H7 (cell line): Measurements from ENCODE around the gene TBXAS1. TPM values are rescaled to one million over a fixed set of nuclear protein-coding genes. Genes with fewer than 3 reads are reported as not detected.

ENCODE experiments used
- DNase-seq: peaks from one replicate; pipeline ENCODE4 v3.0.0; 2012
- H3K27me3 ChIP-seq: 2 replicates; pipeline ENCODE4 v1.6.0; 2011; ENCODE audit warnings: mild to moderate bottlenecking, low read length; ENCODE audit not compliant: control insufficient read depth, insufficient read depth
- H3K36me3 ChIP-seq: replicated peaks from 2 replicates; pipeline ENCODE4 v1.5.1; 2011; ENCODE audit warnings: low read length; ENCODE audit not compliant: control insufficient read depth, insufficient read depth
- H3K4me3 ChIP-seq: 2 replicates; pipeline ENCODE4 v1.5.1; 2011; ENCODE audit warnings: low read depth, mild to moderate bottlenecking, control low read depth, low read length, moderate library complexity; ENCODE audit not compliant: insufficient read depth
- total RNA-seq: library from RNA; depleted of rRNA; stranded (reverse); fragments of >200 nt; shearing (Covaris generic); gene quantifications from 2 replicates; pipeline ENCODE4 v1.2.3, GENCODE V29; 2014; rRNA removed

The TBXAS1 gene
- total RNA-seq, 1 experiment from 2014 or later = 0.76 TPM

DNA sequence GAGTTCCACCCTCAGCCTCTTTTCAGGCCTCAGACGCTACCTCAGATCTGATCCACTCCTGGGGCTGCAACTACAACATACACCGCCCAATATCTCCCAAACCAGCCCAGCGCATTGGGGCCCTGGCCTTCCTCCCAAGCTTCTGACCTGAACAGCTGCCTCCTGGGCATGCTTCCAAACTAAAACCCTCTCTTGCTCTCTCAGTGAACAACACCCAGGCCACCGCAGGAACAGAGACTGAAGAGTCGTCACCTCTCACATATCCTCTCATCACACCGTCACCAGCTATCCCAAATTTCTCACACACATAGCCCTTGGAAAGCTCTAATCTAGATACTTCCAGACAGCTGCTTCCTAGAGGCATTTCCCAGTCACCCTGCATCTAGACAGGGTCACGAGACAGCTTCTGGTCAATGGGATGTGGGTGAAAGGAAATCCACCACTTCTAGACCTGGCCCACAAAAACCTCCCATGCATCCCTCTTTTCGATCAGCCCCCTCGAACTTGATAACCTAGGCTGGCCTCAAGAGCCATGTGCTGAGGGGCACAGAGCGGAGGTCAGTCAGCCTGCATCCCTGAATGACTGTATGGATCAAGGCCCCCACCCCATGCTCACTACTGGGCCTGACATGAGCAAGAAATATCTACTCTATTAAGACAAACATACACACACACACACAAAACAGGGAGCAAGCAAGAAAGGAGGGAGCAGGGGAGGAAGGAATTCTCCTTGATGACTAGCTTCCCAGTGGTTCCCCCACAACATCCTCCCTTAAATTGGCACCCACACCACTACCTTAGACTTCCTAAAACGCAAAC, 231.9 kb downstream of the TBXAS1 start:
- Histone ChIP-seq H3K4me3 (no peak overlapping the region), H3K27me3 (peaks cover 26% of the 10 kb centered on the region), H3K36me3 (no peaks in the 10 kb centered on the region)
- DNase-seq = no peak

DNA sequence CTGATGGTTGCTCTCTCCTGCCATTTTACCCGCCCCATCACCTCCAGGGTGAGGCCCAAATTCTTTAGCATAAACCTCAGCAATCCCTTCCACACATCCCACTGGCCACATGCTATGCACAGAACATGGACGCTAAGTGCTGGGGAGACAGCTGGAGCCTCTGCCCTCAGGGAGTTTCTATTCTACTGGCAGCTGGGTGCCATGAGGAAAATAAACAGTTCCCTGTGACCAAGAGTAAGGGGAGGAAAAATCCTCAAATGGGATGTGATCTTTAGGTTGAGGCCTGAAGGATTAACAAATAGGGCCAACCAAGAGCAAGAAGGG, 232.5 kb downstream of the TBXAS1 start:
- Histone ChIP-seq H3K36me3 (no peaks in the 10 kb centered on the region), H3K4me3 (no peak overlapping the region), H3K27me3 (peaks cover 26% of the 10 kb centered on the region)
- DNase-seq = no peak

DNA sequence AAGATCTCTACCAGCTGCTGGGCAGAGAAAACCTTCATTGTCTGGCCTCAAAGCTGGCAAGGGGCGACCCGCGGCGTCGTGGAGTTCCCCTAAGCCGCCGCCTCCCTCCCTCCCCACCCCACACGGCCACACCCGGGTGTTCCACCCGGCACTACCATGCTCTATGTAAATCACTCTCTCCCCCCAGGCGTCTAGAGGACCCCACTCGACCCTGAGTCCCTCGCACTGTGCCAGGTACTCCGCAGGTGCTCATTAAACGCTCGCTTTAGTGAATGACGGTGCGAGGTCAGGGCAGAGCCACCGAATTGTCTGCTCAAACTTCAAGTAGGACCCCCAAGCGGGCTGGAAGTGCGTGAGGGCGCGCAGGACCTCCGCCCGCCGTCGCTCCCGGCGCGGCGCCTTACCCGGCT, 233.1 kb downstream of the TBXAS1 start:
- H3K4me3 ChIP-seq = peak overlapping the region; percentile 55
- no peaks in the 10 kb centered on the region for H3K36me3 ChIP-seq
- peaks cover 26% of the 10 kb centered on the region for H3K27me3 ChIP-seq
- peak; percentile 70 for DNase-seq

DNA sequence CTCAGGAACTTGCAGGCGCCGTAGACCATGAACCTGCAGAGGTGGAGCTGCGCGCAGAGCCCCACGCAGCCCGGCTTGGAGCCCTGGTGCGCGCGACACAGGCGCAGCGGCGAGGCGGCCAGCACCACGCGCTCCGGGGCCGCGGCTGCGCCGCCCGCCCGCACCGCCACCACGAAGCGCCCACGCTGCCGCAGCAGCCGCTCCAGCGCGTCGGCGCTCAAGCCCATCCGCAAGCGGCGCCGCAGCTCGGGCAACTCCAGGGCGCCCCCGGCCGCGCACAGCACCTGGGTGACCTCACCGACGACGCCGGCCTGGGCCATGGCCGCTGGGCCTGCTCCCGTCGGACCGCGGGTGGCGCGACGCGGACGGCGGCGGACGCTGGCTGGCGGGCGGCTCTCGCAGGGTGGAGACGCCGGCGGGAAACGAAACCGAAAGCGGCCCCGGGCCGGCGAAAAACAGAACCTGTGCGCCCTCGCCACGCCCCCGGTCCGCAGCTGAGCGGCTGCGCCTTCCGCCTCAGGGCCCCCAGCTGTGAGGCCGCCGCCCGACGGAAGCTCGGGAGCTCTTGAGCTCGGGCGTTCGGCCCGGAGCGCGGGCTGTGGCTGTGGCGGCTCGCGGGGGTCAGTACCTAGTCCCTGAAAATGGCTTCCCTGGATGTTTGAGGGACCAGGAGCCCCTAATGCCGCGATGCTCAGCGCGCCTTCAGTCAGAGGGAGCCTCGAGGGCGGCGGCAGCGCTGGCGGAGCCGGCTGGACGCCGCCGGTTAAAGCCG, 233.7 kb downstream of the TBXAS1 start, which contains the start of gene PARP12:
Gene PARP12 (minus strand): TSS at position 424 of the 772 bp plus-strand sequence. CDS start 104 bp downstream, at position 320.
- Histone ChIP-seq H3K36me3 (no peaks in the 10 kb centered on the region), H3K4me3 (peak within 1 kb of the TSS; percentile 55), H3K27me3 (peaks cover 26% of the 10 kb centered on the region)
- peak; percentile 90 for DNase-seq

DNA sequence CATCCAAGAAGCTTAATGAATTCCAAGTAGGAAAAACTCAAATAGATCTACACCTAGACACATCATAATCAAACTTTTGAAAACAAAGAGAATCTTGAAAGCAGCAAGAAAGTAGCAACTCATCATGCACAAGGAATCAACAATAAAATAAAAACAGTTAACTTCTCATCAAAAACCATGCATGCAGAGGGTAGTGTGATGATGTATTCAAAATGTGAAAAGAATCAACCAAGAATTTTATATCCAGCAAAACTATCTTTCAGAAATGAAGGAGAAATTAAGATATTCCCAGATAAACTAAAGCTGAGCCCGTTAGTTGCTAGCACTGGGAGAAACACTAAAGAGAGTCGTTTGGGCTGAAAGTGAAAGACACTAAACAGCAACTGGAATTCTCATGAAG, 238.0 kb downstream of the TBXAS1 start:
- no peaks in the 10 kb centered on the region for H3K36me3 ChIP-seq
- no peak for DNase-seq
- no peak overlapping the region for H3K4me3 ChIP-seq
- H3K27me3 ChIP-seq = peaks cover 18% of the 10 kb centered on the region

DNA sequence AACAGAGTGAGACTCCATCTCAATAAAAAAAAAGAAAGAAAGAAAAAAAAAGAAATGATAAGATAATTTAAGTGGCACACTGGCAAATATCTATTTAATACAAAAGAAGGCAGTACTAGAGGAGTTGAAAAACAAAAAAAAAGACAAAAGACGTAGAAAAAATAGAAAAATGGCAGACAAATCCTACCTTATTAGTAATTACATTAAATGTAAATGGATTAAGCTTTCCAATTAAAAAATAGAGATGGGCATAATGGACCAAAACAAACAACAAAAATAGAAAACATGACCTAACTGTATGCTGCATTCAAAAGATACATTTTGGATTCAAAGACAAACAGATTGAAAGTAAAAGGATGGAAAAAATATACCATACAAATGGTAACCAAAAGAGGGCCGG, 239.0 kb downstream of the TBXAS1 start:
- Histone ChIP-seq H3K36me3 (no peaks in the 10 kb centered on the region), H3K27me3 (peaks cover 9% of the 10 kb centered on the region), H3K4me3 (no peak overlapping the region)
- no peak for DNase-seq

DNA sequence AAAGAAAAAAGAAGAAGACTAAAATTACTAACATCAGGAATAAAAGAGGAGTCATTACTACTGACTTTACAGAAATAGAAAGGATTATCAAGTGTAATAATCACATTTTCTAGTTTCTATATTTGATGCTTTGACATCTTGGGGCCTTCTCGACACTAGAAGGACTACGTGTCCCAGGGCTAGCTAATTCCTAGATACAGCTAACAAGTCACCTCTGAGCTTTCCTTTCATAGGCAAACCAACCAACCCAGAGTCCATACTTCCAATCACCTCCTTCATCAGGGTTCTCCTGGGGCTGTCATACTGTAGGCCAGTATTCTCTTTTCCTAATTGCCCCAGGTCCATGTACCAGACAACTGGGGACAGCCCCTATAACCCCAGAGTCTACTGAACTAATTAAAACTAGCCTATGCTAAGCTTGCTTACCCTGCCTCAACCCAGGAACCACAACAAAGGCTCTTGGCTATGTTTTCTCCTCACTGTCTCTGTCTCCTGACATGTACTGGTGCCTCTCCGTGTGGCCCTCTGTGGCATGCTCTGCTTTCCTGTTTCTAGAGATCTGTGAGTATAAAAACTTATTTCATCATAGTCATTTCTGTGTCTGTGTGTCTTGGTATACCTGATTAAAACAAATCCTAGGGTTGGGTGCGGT, 240.4 kb downstream of the TBXAS1 start:
- Histone ChIP-seq H3K27me3 (no peaks in the 10 kb centered on the region), H3K36me3 (no peaks in the 10 kb centered on the region)

More for the DNA sequence above, 240.4 kb downstream of the TBXAS1 start:
- no peak for DNase-seq
- no peak overlapping the region for H3K4me3 ChIP-seq

Other genes with a start within 250 kb of the TBXAS1 start
- gene HIPK2, start 51.3 kb upstream of the TBXAS1 start, total RNA-seq = 8.6 and 9.1 TPM in 2 replicates
- gene PARP12, start 233.7 kb downstream of the TBXAS1 start, total RNA-seq = 5.0 and 6.6 TPM in 2 replicates